Measurements from ENCODE around the gene P3H2. TPM values are rescaled to one million over a fixed set of nuclear protein-coding genes. Genes with fewer than 3 reads are reported as not detected.

The P3H2 gene
- total and polyA plus RNA-seq, 9 of the 15 experiments (the other 6 are each of a cell fraction or from before 2014, with no cell fraction given), result 0.04 to 0.26 (median 0.22) TPM; not detected in 6

- TF ChIP-seq ZNF584 (CRISPR knock-in tag; IDR thresholded peaks at IDR 0.05; ENCODE audit: low read depth), result no peak
- no peak for TF ChIP-seq ZBTB8A (IDR thresholded peaks at IDR 0.05; ENCODE audit: partially characterized antibody)
- TF ChIP-seq ATF7 (IDR thresholded peaks at IDR 0.05), result no peak
Observed at GRCh38 chr3:189941125-189941524, 179.6 kb downstream of the P3H2 start (continued).

GRCh38 chr3:189937302-189938127 lies 183.2 kb downstream of the P3H2 start:
- no peaks in the 10 kb centered on the region for H3K36me3 ChIP-seq (ENCODE audit: control insufficient read depth, insufficient read depth, low read length)
- ChIA-PET CTCF (ENCODE audit: low intra/inter-chr PET ratio) (no interaction called here), POLR2A (no interaction called here)
- DNase-seq (ENCODE audit: extremely low read depth in 1 of 4, low spot score in 3 of 4) (no peak), FAIRE-seq (no peak), ATAC-seq (no peak)
- no peak overlapping the region for H2AFZ ChIP-seq (ENCODE audit: low read depth, low read length)
- H3K4me1 ChIP-seq (replicated peaks in 1 of 2; ENCODE audit: control insufficient read depth in 2 of 2, insufficient read depth in 2 of 2, low read length in 2 of 2), result no peaks in the 10 kb centered on the region
- H3K4me2 ChIP-seq (ENCODE audit: insufficient read depth, low read length), result no peak overlapping the region
- no peaks in the 10 kb centered on the region for H4K20me1 ChIP-seq (replicated peaks; ENCODE audit: control insufficient read depth, insufficient read depth, low read length)
- H3K4me3 ChIP-seq, result no peak overlapping the region
- 2% methylated on average over 7 of the region's 7 CpGs for WGBS (ENCODE audit: insufficient coverage, low coverage, missing lambda C conversion rate)
- no peaks in the 10 kb centered on the region for H3K79me2 ChIP-seq (ENCODE audit: control insufficient read depth, insufficient read depth, low read length)
- H3K27ac ChIP-seq (ENCODE audit: extremely low read depth, low read depth, low read length), result no peak overlapping the region
- H3K9me3 ChIP-seq (replicated peaks; ENCODE audit: control insufficient read depth, insufficient read depth, low read depth, low read length), result no peaks in the 10 kb centered on the region
- in situ Hi-C loops (cut with MboI) (no loop called here), intact Hi-C loops (cut with micrococcal nuclease) (no loop called here)
- no peak overlapping the region for H3K9ac ChIP-seq (ENCODE audit: insufficient read depth in 1 of 2, low read depth in 2 of 2, low read length in 2 of 2)
- BruUV-seq (replicated peaks), result no TSS peak
- no peaks in the 10 kb centered on the region for H3K9me1 ChIP-seq (ENCODE audit: control insufficient read depth, insufficient read depth, low read length)
- no peaks in the 10 kb centered on the region for H3K27me3 ChIP-seq (ENCODE audit: control insufficient read depth in 2 of 2, insufficient read depth in 2 of 2, low read length in 2 of 2)
- TF ChIP-seq IFI16 (CRISPR knock-in tag; IDR thresholded peaks at IDR 0.05), result no peak
- TF ChIP-seq ZNF696 (CRISPR knock-in tag; conservative IDR thresholded peaks at IDR 0.05), result no peak
- TF ChIP-seq MNT (conservative IDR thresholded peaks at IDR 0.05), result no peak
- TF ChIP-seq MGA (IDR thresholded peaks at IDR 0.05), result no peak
